H9 (cell line): Measurements from ENCODE around the gene WDR37. TPM values are rescaled to one million over a fixed set of nuclear protein-coding genes. Genes with fewer than 3 reads are reported as not detected.

Source experiments
- DNase-seq: peaks from one replicate; pipeline ENCODE4 v3.0.0-alpha.2; 2017
- H2AFZ ChIP-seq: one replicate; pipeline ENCODE4 v1.6.1; 2013; ENCODE audit warnings: mild to moderate bottlenecking, low read length, control low read depth, moderate library complexity
- H2AK5ac ChIP-seq: 2 replicates; pipeline ENCODE4 v1.6.1; 2013; ENCODE audit warnings: low read length, control low read depth, mixed read lengths; ENCODE audit not compliant: insufficient read length
- H2BK120ac ChIP-seq: one replicate; pipeline ENCODE4 v1.6.1; 2013; ENCODE audit warnings: low read depth, mild to moderate bottlenecking, low read length, control low read depth, inconsistent platforms; ENCODE audit not compliant: poor library complexity, severe bottlenecking
- H2BK12ac ChIP-seq: 2 replicates; pipeline ENCODE4 v1.6.1; 2013; ENCODE audit warnings: low read length, control low read depth, mixed read lengths, low read depth; ENCODE audit not compliant: insufficient read length
- H2BK15ac ChIP-seq: 2 replicates; pipeline ENCODE4 v1.6.1; 2013; ENCODE audit warnings: low read depth, low read length, control low read depth
- H2BK20ac ChIP-seq: one replicate; pipeline ENCODE4 v1.6.1; 2013; ENCODE audit warnings: low read depth, mild to moderate bottlenecking, low read length, control low read depth, inconsistent platforms; ENCODE audit not compliant: poor library complexity, severe bottlenecking
- H2BK5ac ChIP-seq: 2 replicates; pipeline ENCODE4 v1.6.1; 2013; ENCODE audit warnings: low read length, control low read depth, mixed read lengths; ENCODE audit not compliant: insufficient read length
- H3K14ac ChIP-seq: 2 replicates; pipeline ENCODE4 v1.6.1; 2013; ENCODE audit warnings: low read length, control low read depth; ENCODE audit not compliant: insufficient read depth
- H3K18ac ChIP-seq: 2 replicates; pipeline ENCODE4 v1.6.1; 2013; ENCODE audit warnings: low read depth, mild to moderate bottlenecking, mixed read lengths, low read length, control low read depth; ENCODE audit not compliant: insufficient read length
- H3K23ac ChIP-seq: 2 replicates; pipeline ENCODE4 v1.6.1; 2013; ENCODE audit warnings: low read length, control low read depth, mixed read lengths, low read depth; ENCODE audit not compliant: insufficient read length
- H3K23me2 ChIP-seq: 2 replicates; pipeline ENCODE4 v1.6.1; 2013; ENCODE audit warnings: low read depth, mild to moderate bottlenecking, mixed read lengths, low read length, control low read depth; ENCODE audit not compliant: insufficient read length, poor library complexity, severe bottlenecking
- H3K27ac ChIP-seq: 2 replicates; pipeline ENCODE4 v1.5.1; 2013; ENCODE audit warnings: low read length, control low read depth, mixed read lengths, low read depth; ENCODE audit not compliant: insufficient read length
- H3K27me3 ChIP-seq: 2 replicates; pipeline ENCODE4 v1.6.1; 2013; ENCODE audit warnings: low read length, control low read depth, inconsistent platforms; ENCODE audit not compliant: insufficient read depth
- H3K4ac ChIP-seq: 2 replicates; pipeline ENCODE4 v1.6.1; 2013; ENCODE audit warnings: low read depth, mild to moderate bottlenecking, control low read depth, inconsistent platforms, low read length, moderate library complexity
- H3K4me1 ChIP-seq: 2 replicates; pipeline ENCODE4 v1.6.1; 2013; ENCODE audit warnings: low read length, control low read depth, inconsistent platforms; ENCODE audit not compliant: insufficient read depth
- H3K4me2 ChIP-seq: 2 replicates; pipeline ENCODE4 v1.6.1; 2013; ENCODE audit warnings: low read length, control low read depth, mixed read lengths; ENCODE audit not compliant: insufficient read length, insufficient read depth
- H3K56ac ChIP-seq: 2 replicates; pipeline ENCODE4 v1.6.1; 2013; ENCODE audit warnings: low read depth, mild to moderate bottlenecking, mixed read lengths, low read length, control low read depth; ENCODE audit not compliant: insufficient read length
- H3K79me1 ChIP-seq: 2 replicates; pipeline ENCODE4 v1.6.1; 2013; ENCODE audit warnings: low read depth, mild to moderate bottlenecking, moderate library complexity, low read length, control low read depth, inconsistent platforms; ENCODE audit not compliant: insufficient read depth, poor library complexity, severe bottlenecking
- H3K79me2 ChIP-seq: 2 replicates; pipeline ENCODE4 v1.6.1; 2013; ENCODE audit warnings: low read length, control low read depth, inconsistent platforms; ENCODE audit not compliant: insufficient read depth
- H3K9ac ChIP-seq: 2 replicates; pipeline ENCODE4 v1.6.1; 2013; ENCODE audit warnings: low read length, control low read depth, mixed read lengths; ENCODE audit not compliant: insufficient read length; ENCODE audit errors: extremely low read depth
- H3K9me3 ChIP-seq: one replicate; pipeline ENCODE4 v1.6.1; 2013; ENCODE audit warnings: low read depth, low read length, inconsistent platforms; ENCODE audit not compliant: control insufficient read depth
- H3T11ph ChIP-seq: one replicate; pipeline ENCODE4 v1.6.1; 2013; ENCODE audit warnings: mild to moderate bottlenecking, low read length, control low read depth, inconsistent platforms
- H4K20me1 ChIP-seq: one replicate; pipeline ENCODE4 v1.6.1; 2013; ENCODE audit not compliant: control insufficient read depth, insufficient read length, insufficient read depth
- H4K5ac ChIP-seq: 2 replicates; pipeline ENCODE4 v1.6.1; 2013; ENCODE audit warnings: low read depth, mild to moderate bottlenecking, mixed read lengths, low read length, control low read depth; ENCODE audit not compliant: insufficient read length
- H4K8ac ChIP-seq: replicated peaks from 2 replicates; pipeline ENCODE4 v1.6.1; 2013; ENCODE audit warnings: low read length, control low read depth, mixed read lengths, low read depth; ENCODE audit not compliant: insufficient read length
- H4K91ac ChIP-seq: 2 replicates; pipeline ENCODE4 v1.6.1; 2013; ENCODE audit warnings: low read depth, mild to moderate bottlenecking, moderate library complexity, mixed read lengths, low read length, control low read depth; ENCODE audit not compliant: insufficient read length
- H3K27ac Mint-ChIP-seq, 3 experiments: 2 replicates in 2 of 3; 3 replicates in 1 of 3; pipeline ENCODE4 v1.8.0; 2020 to 2021; ENCODE audit warnings: mixed read lengths in 3 of 3, mild to moderate bottlenecking in 1 of 3, moderate library complexity in 1 of 3
- H3K27me3 Mint-ChIP-seq: 2 replicates; pipeline ENCODE4 v1.8.0; 2021; ENCODE audit warnings: low read depth, mild to moderate bottlenecking, moderate library complexity, mixed read lengths
- H3K36me3 Mint-ChIP-seq, 3 experiments: 2 replicates in 2 of 3; 3 replicates in 1 of 3; pipeline ENCODE4 v1.8.0; 2020 to 2021; ENCODE audit warnings: low read depth in 3 of 3, mixed read lengths in 3 of 3; ENCODE audit not compliant: insufficient read depth in 1 of 3
- H3K4me1 Mint-ChIP-seq, 2 experiments: 2 replicates each; pipeline ENCODE4 v1.8.0; 2020; ENCODE audit warnings: mixed read lengths in 2 of 2
- H3K4me3 Mint-ChIP-seq, 2 experiments: 2 replicates in 1 of 2; 3 replicates in 1 of 2; pipeline ENCODE4 v1.8.0; 2020 to 2021; ENCODE audit warnings: mild to moderate bottlenecking in 2 of 2, mixed read lengths in 2 of 2, moderate library complexity in 1 of 2
- H3K9me3 Mint-ChIP-seq, 2 experiments: 2 replicates in 1 of 2; 3 replicates in 1 of 2; pipeline ENCODE4 v1.8.0; 2020; ENCODE audit warnings: mild to moderate bottlenecking in 2 of 2, mixed read lengths in 2 of 2, moderate library complexity in 1 of 2
- WGBS: extraction: QIAGEN DNeasy Blood & Tissue Kit; methylation state at CpG from one replicate; pipeline ENCODE4 v1.1.7; 2013; ENCODE audit warnings: missing lambda C conversion rate, low lambda C conversion rate, mixed read lengths; ENCODE audit not compliant: insufficient read length; ENCODE audit errors: extremely low coverage; 5-methylcytosine and 5-hydroxymethylcytosine counted together
- total RNA-seq: library from RNA; stranded (reverse); gene quantifications from 2 replicates; pipeline ENCODE4 v1.2.1, GENCODE V29; 2021
- TF ChIP-seq, protein P1 (sequence below): fragments of 200-600 bp; sonication (generic); conservative IDR thresholded peaks from 3 replicates; pipeline ENCODE4 v1.8.0; 2021; ENCODE audit warnings: antibody characterized with exemption, mild to moderate bottlenecking

WDR37 gene
- total RNA-seq, 1 experiment from 2014 or later = 13.1 TPM

DNA sequence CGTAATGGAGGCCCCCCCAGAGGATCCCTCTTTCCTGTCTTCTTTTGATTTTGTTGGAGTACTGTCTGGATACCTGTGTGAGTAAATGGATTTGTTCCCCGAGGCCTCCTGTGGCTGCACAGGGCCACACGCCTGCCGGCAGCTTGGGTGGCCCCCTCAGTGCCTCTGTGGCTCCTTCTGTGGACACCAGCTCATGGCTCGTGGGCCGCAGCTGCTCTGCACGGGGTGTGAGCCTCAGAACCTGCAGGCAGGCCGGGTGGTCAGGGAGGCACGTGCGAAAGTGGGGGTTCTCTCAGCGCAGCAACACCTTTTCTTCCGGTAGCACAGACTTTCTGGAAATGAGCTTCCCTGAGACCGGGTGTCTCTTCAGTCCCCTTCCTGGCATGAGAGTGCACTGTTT, 70.3 kb downstream of the WDR37 start:
- Histone ChIP-seq H3K4ac (no peak overlapping the region), H3K23me2 (no peaks in the 10 kb centered on the region), H3K27me3 (no peaks in the 10 kb centered on the region), H3K27ac (no peak overlapping the region), H4K91ac (no peak overlapping the region), H3K9ac (no peak overlapping the region), H2BK15ac (no peak overlapping the region), H3K79me1 (no peaks in the 10 kb centered on the region), H2BK5ac (no peak overlapping the region), H2AK5ac (no peak overlapping the region), H4K20me1 (no peaks in the 10 kb centered on the region), H3K18ac (no peak overlapping the region), H3K14ac (no peak overlapping the region), H4K5ac (no peak overlapping the region), H3K9me3 (no peaks in the 10 kb centered on the region), H3T11ph (no peak overlapping the region), H2BK12ac (no peak overlapping the region), H3K23ac (no peak overlapping the region), H3K4me1 (no peaks in the 10 kb centered on the region), H3K79me2 (no peaks in the 10 kb centered on the region), H4K8ac (no peak overlapping the region), H2AFZ (no peak overlapping the region), H2BK20ac (no peak overlapping the region), H3K4me2 (no peak overlapping the region), H2BK120ac (no peak overlapping the region), H3K56ac (no peak overlapping the region)
- Mint-ChIP-seq H3K27me3 (no peaks in the 10 kb centered on the region), H3K4me3 (no peak overlapping the region), H3K36me3 (peaks cover 39 to 67% (median 62%) of the 10 kb centered on the region in 3 experiments; a peak in 6 of 7 replicates), H3K27ac (no peak overlapping the region; a peak in 1 of 7 replicates), H3K4me1 (no peaks in the 10 kb centered on the region), H3K9me3 (no peaks in the 10 kb centered on the region)
- TF ChIP-seq, protein P1, sequence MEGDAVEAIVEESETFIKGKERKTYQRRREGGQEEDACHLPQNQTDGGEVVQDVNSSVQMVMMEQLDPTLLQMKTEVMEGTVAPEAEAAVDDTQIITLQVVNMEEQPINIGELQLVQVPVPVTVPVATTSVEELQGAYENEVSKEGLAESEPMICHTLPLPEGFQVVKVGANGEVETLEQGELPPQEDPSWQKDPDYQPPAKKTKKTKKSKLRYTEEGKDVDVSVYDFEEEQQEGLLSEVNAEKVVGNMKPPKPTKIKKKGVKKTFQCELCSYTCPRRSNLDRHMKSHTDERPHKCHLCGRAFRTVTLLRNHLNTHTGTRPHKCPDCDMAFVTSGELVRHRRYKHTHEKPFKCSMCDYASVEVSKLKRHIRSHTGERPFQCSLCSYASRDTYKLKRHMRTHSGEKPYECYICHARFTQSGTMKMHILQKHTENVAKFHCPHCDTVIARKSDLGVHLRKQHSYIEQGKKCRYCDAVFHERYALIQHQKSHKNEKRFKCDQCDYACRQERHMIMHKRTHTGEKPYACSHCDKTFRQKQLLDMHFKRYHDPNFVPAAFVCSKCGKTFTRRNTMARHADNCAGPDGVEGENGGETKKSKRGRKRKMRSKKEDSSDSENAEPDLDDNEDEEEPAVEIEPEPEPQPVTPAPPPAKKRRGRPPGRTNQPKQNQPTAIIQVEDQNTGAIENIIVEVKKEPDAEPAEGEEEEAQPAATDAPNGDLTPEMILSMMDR = no peak
- no peak for DNase-seq
- WGBS = no CpG with 5 or more reads among the region's 13 CpGs
